Measurements from ENCODE around the gene KLK15. TPM values are rescaled to one million over a fixed set of nuclear protein-coding genes. Genes with fewer than 3 reads are reported as not detected.
"Not testable (repeated sequence)": the region's sequence is repeated elsewhere in the genome, so short reads cannot be mapped to it uniquely, and the experiment has no call there.

KLK15 gene
- total RNA-seq, 1 donor from 2014 or later: not detected

DNA sequence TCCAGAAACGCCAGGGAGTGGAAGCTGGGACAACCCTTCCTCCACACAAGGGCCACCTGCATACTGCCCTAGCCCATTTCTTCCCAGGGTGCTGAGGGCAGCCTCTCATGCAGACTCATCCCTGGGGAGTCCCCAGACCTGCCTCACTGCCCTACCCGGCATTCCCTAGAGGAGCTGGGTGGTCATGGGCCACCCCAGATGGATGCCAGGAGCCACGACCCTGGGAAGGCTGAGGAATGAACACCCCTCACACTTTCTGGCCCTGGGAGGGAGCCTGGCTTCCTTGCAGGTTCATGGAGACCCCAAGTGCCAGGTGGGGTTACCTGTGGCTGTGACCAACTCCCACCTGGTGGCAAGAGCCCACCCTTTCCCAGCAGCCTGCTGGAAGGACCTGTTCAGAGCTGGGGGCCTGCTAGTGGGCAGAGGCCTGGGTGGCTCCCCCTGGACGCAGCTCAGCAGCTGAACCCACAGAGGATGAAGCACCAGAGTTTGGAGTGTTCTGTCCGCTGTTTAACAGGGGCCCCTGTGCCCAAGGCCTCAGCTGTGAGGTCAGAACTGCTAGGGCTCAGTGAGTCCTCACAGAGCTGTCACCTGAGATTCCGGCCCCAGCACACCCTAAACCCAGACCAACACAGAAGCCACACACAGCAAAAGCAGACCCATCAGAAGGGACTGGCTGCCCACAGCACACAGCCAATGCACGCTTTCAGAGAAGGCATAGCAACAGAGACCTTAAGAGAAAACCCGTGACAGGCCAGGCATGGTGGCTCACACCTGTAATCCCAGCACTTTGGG, 36.5 kb downstream of the KLK15 start:
- DNase-seq (ENCODE audit: low spot score): no peak

DNA sequence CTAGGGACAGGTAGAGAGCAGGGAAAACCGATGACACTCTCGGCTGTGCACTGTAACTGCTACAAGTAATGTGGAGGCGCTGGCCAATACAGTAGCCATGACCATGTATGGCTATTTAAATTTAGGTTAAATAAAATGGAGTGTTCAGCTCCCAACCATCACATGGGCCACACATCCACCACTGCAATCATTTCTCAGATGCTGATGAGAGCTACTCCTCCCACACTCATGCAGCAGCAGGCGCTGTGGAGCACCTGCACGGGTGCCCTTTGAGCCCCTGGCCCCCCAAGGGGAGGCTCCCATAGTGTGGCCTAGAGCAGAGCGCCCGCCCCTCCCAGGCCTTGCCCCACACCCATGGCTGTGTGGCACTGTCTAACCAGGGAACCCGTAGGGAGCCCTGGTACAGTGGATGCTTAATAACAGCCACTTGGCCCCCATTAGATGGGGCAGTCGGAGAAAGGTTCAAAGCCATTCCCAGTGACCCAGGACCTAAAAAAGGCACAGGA, 37.2 kb downstream of the KLK15 start:
- no peak for DNase-seq (ENCODE audit: low spot score)

DNA sequence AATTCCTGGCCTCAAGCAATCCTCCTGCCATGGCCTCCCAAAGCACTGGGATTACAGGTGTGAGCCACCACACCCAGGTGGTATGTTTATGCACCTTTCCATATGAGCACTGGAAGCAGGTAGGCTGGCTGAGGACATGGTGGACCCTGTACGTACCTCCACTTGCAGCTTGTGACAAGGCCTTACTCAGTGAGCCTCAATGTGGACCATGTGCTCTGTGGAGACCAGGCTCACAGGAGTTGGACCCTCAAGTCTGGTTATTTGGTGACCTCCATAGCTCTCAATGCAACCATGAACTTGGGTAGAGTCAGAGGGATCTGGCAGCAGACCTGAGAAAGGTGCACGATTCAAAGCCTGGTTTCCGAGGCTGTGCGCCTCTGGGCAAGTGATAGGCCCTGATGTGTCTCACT, 37.7 kb downstream of the KLK15 start:
- no peak for DNase-seq (ENCODE audit: low spot score)

DNA sequence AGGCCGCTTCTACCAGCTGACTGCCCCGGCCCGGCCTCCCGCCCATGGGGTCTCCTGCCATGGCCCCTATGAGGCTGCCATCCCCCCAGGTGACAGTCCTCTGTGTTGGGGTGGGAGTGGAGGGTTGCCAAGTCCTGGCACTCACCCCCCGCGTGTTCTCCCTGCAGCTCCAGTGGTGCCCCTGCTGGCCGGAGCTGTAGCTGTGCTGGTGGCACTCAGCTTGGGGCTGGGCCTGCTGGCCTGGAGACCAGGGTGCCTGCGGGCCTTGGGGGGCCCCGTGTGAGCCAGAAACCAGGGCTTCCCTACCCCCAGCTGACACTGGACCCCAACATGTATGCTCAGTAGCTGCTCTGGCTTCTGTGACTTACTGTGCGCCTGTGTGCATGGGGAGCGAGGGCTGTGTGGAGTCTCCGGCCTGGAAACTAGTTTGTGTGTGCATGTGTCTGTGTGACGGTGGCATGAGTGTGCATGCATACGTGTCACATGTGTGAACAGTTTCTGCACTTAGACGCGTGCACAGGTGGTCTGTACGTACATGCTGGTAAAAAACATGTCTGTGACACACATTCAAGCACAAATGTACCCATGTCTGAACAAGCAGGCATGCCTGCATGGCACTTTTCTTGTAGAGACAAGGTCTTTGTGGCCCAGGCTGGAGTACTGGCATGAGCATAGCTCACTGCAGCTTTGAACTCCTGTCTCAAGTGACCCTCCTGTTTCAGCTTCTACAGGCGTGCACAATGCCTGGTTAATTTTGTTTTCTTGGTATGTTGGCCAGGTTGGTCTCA, 38.3 kb downstream of the KLK15 start:
- no peak for DNase-seq (ENCODE audit: low spot score)

DNA sequence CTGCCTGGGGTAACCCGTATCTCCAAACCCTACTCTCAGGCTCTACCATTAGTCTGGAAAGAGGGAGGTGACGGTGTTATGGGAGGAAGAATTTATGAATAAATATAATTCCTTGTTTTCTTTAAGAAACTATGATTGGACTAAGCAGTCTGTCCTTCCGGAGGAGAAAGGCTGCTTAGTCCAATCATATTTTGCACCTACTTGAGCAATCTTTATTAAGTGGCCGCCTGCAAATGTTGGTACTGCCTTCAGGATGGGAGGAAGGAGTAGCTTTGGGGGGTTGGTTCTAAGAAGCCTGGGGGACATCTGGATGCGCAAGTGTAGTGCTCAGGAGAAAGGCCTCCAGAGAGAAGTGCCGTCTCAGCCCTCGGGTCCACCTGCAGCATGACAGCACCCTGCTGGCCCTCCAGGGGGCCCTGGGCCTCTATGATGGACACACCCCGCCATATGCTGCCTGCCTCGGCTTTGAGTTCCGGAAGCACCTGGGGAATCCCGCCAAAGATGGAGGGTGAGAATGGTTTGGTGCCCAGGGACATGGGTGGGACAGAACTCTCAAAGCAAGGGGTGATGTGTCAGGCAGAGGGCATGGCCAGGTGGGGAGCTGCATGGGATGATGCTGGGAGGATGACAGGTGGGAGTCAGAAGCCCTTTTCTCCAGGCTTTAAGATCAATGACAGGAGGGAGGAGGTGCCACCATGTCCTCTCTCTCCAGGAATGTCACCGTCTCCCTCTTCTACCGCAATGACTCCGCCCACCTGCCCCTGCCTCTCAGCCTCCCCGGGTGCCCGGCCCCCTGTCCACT, 39.1 kb downstream of the KLK15 start:
- DNase-seq (ENCODE audit: low spot score): no peak

DNA sequence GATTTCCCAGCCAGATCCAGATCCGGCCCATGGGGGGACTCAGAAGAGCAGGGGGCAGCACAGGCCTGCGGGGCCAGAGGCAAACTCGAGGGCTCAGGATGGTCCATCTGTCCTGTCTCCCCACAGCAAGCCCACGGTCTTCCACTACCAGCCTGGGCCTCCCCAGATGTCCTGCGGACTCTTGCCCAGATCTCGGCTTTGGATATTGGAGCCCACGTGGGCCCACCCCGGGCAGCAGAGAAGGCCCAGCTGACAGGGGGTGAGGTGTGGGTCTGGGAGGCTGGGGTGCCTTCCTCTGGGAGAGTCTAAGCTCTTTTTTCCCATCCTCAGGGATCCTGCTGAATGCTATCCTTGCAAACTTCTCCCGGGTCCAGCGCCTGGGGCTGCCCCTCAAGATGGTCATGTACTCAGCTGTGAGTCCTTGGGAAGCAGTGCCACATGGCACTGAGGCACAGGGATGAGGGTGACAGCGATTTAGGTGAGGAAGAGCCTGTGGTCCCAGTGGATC, 39.8 kb downstream of the KLK15 start:
- no peak for DNase-seq (ENCODE audit: low spot score)

DNA sequence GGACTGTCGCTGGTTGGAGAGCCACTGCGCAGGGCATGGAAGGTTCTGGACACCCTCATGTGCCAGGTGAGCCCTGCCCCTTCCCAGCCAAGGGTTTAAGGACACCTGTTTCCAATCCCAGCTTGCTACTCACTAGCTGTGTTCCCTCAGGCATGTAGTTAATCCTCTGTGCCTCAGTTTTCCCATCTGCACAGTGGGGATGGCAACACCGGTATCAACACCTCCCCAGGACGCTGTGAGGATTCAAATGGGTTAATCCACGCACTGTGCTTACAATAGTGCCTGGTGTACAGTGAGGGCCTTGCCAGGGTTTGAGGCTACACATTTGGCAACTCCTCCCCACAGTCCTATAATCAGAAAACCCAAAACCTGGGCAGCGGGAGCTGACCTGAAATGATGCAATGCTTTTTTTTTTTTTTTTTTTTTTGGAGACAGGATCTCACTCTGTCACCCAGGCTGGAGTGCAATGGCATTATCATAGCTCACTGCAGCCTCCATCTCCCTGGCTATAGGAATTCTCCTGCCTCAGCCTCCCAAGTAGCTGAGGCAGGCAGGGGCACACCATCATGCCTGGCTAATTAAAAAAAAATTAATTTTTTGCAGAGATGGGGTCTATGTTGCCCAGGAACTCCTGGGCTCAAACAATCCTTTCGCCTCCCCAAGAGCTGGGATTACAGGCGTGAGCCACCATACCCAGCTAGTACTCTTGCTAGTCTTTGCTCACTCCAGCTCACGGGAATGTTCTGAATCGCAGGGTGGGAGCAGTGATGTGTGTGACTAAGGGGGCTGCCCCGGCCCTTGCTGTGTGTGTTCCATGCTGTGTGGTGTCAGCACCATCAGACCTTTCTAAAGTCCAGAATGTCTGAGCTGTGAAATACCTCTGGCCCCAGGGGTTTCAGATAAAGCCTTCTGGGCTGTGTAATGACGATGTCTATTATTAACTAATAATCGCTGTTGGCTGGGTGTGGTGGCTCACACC, 40.8 kb downstream of the KLK15 start:
- DNase-seq (ENCODE audit: low spot score): no peak

DNA sequence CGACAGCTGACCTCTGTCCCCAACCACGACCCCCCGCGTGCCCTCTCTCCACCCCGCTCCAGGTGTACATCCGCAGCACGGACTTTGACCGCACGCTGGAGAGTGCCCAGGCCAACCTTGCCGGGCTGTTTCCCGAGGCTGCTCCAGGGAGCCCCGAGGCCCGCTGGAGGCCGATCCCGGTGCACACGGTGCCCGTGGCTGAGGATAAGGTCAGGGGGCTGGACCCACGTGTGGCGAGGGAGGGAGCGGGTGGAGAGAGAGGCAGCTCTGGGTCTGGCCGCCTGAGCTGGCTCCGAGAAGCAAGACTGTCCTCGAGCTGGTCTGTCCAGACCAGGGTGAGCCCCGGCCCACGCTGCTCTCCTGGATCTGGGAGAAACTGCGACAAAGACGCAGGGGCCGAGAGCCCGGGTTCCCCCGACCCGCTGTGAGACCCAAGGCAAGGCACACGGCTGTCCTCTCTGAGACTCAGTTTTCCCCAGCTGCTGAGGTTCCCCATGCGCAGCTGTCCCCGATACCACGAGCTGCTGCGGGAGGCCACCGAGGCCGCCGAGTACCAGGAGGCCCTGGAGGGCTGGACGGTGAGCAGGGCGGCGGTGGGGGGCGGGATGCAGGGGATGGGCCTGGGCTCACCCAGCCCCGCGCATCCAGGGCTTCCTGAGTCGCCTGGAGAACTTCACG, 41.6 kb downstream of the KLK15 start:
- no peak for DNase-seq (ENCODE audit: low spot score)

DNA sequence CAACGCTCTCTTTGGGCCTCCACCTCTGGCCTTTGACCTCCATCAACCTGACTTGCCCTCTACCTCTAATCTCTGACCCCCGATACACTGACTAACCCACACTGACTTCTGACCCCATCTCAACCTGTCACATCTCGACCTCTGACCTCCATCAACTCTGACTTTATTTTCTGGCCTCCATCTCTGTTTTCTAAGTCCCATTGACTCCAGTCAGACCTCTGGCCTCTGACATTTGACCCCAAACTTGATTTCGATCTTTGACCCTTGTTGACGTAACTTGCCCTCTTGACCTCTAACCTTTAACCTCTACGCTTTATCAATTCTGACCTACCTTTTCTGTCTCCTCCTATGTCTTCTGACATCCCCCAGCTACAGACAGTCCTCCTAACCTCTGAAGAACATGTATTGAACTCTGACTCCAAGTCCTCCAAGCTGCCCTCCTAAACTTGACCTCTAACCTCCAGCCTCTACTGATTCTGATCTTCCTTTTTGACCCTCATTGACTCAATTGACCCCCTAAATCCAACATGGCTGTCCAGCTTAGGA, 42.4 kb downstream of the KLK15 start:
- no peak for DNase-seq (ENCODE audit: low spot score)

DNA sequence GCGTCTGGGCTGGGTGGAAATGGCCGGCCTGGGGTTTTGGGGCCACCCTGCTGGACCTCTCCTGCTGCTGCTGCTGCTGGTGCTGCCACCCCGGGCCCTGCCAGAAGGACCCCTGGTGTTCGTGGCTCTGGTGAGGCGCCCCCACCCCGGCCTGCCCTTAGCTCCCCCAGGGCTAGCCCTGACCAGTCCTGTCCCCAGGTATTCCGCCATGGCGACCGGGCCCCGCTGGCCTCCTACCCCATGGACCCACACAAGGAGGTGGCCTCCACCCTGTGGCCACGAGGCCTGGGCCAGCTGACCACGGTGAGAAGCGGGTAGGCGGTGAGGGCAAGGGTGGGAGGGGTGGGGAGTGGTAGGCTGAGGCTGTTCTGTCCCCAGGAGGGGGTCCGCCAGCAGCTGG, 43.0 kb downstream of the KLK15 start, which contains the start of gene ACP4:
Gene ACP4 (plus strand): TSS at position 20 of the 400 bp plus-strand sequence. CDS start 0 bp downstream, at position 20.
- DNase-seq (ENCODE audit: low spot score): no peak

DNA sequence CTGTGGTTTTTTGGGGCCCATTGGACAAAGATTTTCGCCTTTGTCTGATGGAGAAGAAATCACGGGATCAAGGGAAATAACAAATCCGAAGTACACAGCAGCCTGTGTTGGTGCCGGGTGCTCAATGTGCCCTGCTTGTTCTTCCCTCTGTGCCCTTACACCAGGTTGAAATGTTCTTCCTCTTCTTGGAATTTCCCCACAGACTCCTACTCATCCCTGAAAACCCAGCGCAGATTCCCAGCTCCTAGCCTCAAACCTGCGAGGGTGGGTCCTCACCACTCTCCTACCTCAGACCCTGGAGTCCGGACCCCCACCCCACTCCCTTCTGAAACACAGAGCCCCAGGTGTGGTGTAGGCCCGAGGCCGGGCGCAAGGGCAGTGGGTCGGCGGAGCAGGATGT, 48.0 kb downstream of the KLK15 start:
- DNase-seq (ENCODE audit: low spot score): no peak

DNA sequence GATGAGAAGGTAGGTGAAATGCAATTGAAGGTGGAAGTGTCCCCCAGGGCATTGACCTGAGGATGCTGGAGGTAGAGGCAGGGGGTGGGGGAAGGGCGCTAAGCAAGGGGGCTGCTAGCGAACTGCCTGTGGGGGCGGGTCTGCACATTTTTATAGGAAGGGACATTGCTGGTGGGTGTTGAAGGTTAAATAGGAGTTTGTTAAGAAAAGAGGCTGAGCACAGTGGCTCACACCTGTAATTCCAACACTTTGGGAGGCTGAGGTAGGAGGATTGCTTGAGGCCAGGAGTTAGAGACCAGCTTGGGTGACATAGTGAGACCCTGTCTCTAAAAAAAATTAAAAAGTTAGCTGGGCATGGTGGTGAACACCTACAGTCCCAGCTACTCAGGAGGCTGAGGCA, 48.7 kb downstream of the KLK15 start:
- no peak for DNase-seq (ENCODE audit: low spot score)

DNA sequence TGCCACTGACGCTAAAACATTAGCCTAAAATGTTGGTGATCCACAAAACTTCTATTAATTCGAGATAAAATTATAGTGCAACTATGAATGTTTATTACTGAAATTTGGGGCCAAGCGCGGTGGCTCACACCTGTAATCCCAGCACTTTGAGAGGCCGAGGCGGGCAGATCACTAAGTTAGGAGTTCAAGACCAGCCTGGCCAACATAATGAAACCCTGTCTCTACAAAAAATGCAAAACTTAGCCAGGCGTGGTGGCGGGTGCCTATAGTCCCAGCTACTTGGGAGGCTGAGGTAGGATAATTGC, 49.6 kb downstream of the KLK15 start:
- DNase-seq (ENCODE audit: low spot score): not testable (repeated sequence)

DNA sequence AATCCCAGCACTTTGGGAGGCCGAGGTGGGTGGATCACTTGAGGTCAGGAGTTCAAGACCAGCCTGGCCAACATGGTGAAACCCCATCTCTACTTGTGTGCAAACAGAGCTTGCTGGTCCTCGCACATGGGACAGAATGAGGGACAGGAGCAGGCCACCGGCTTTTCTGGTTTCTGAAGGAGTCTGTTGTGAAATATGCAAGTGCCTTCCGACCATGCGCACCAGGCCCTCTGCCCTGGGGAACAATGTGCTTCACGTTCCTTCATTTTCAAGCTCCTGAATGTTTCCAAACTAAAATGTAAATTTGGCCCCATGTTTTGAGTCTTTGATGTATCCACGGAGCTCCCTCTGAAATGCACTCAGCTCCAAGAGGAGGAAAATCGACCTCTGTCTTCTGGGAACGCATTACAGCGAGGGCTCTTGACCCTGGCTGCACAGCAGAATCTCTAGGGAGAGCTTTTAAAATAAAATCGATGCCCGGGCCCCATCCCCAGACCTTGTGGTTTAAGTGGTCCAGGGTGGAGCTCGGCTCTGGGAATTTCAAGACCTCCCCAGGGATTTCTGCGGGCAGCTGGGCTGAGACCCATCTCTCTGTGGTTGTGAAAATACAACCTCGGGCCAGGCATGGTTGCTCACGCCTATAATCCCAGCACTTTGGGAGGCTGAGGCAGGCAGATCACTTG, 52.5 kb downstream of the KLK15 start:
- no peak for DNase-seq (ENCODE audit: low spot score)

DNA sequence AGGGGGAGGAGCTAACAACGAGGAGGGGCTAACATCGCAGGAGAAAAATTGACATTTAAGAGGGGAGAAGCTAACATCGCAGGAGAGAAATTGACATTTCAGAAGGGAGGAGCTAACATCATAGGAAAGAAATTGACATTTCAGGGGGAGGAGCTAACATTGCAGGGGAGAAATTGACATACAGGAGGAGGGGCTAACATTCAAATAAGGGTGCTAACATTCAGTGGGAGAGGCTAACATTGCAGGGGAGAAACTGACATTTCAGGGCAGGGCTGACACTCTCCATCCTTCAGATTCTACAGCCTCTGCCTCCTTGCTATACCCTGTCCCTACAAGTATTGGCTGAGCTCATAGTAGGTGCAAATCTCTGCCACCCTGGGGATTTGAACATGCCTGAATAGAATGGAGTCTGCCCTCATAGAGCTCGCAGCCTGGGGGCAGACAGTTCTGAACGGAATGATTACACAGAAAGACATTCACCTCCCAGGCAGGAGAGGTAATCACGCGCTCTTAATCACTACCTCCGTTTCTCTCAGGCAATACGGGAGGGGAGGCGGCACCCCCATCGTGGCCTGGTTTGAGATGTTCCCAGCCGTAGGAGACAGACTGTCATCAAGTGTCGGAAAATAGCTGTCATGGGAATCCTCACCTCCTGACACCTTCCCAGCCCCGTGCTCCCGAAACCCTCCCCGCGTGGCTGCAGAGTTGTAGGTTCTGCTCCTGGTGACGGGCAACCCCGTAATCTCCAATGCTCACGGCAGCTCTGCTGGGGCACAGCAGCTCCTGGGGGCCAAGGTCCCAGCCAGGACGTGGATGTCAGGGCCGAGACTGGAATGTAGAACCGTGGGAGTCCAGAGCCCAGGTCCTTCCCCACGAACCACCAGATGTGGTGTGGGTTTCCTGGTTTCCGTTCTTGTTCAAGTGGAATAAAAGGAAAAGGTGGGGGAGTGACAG, 53.6 kb downstream of the KLK15 start:
- no peak for DNase-seq (ENCODE audit: low spot score)

DNA sequence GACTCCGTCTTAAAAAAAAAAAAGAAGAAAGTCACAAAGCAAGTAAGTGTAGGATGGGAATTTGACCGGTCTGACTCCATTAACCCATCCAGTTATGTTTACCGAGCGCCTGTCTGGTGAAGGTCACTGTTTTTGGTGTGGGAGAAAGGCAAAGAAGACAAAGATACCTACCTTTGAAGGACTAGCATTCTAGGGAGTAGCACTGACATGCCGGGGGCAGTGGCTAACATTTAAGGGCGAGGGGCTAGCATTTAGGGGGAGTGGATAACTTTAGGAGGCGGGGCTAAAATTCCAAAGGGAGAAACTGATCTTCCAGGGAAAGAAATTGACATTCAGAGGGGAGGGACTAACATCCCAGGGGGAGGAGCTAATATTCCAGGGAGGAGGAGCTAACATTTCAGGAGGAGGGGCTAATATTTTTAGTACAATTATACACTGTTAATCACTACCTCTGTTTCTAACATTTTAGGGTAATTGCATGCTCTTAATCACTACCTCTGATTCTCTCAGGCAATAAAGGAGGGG, 54.4 kb downstream of the KLK15 start:
- no peak for DNase-seq (ENCODE audit: low spot score)

DNA sequence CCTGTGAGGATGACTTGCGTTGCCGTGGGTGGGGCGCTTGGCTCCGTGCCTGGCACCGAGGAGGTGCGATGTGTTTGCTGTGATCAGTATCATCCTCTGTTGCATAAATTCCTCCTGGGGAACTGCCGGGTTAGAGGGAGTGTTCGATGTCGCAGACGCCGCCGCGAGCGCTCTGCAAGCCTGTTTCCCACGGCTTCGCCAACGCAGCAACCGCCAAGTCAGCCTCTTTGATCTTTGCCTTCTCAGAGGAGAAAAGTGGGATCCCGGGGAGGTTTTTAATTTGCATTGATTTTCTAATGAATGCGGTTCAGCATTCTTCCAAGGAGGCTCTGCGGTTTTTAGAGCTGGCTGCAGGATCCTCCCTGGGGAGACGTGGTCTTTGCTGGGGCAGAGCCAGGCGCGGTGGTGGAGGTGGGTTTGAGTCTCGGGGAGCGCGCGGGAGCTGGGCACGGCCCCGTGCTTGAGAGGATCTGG, 55.5 kb downstream of the KLK15 start:
- DNase-seq (ENCODE audit: low spot score): no peak

DNA sequence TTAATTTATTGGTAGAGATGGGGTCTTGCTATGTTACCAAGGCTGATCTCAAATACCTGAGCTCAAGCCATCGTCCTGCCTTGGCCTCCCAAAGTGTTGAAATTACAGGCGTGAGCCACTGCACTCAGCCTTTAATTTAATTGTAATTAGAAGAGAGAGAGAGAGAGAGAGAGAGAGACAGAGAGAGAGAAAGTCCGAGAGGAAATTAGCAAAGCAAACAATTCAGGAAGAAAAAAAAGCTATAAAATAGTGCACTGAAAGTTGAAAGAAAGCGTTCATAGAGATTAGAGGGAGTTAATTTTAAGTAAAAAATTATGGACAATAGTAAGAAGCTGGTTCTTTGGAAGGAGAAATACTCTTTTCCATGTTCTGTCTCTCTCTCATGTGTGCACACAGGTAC, 56.1 kb downstream of the KLK15 start:
- DNase-seq (ENCODE audit: low spot score): no peak
